HK-2 (cell line): ENCODE results near the gene PCDHB9.
"Not testable (repeated sequence)": the region's sequence is repeated elsewhere in the genome, so short reads cannot be mapped to it uniquely, and the experiment has no call there.

Experiments used
- DNase-seq: peaks from one replicate; pipeline ENCODE4 v3.0.0-alpha.2; 2018; ENCODE audit not compliant: unreplicated experiment

PCDHB9 gene

GRCh38 chr5:141188682-141189081, 1.7 kb downstream of the PCDHB9 start:
- DNase-seq: not testable (repeated sequence)

GRCh38 chr5:141189131-141189530, 2.2 kb downstream of the PCDHB9 start:
- not testable (repeated sequence) for DNase-seq

- peak; percentile 20 for DNase-seq
Observed at GRCh38 chr5:141192110-141192725, 5.3 kb downstream of the PCDHB9 start, which contains the start of gene PCDHB10. TSS of gene PCDHB10 (plus strand) at chr5:141192353. CDS start at chr5:141192553, 200 bp downstream.

- not testable (repeated sequence) for DNase-seq
Observed at GRCh38 chr5:141194332-141194731, 7.4 kb downstream of the PCDHB9 start.

- no peak for DNase-seq
Observed at GRCh38 chr5:141196363-141196762, 9.4 kb downstream of the PCDHB9 start.

GRCh38 chr5:141199359-141200235, 12.6 kb downstream of the PCDHB9 start, which contains the start of gene PCDHB11:
TSS of gene PCDHB11 (plus strand) at chr5:141199627. CDS start at chr5:141199775, 148 bp downstream.
- DNase-seq: no peak

- DNase-seq: not testable (repeated sequence)
Observed at GRCh38 chr5:141201126-141201525, 14.2 kb downstream of the PCDHB9 start.

GRCh38 chr5:141201646-141202045, 14.7 kb downstream of the PCDHB9 start:
- not testable (repeated sequence) for DNase-seq

- DNase-seq: no peak
Observed at GRCh38 chr5:141208478-141208877, 21.5 kb downstream of the PCDHB9 start, which contains the start of gene PCDHB12. TSS of gene PCDHB12 (plus strand) at chr5:141208719. CDS start at chr5:141208908, 189 bp downstream.

- DNase-seq: not testable (repeated sequence)
Observed at GRCh38 chr5:141210281-141210680, 23.3 kb downstream of the PCDHB9 start.

GRCh38 chr5:141210849-141211248, 23.9 kb downstream of the PCDHB9 start:
- DNase-seq: not testable (repeated sequence)

GRCh38 chr5:141213656-141214339, 26.8 kb downstream of the PCDHB9 start, which contains the start of gene PCDHB13:
TSS of gene PCDHB13 (plus strand) at chr5:141213919. CDS start at chr5:141214124, 205 bp downstream.
- peak; percentile 33 for DNase-seq

- not testable (repeated sequence) for DNase-seq
Observed at GRCh38 chr5:141214583-141214982, 27.6 kb downstream of the PCDHB9 start.

GRCh38 chr5:141215504-141215903, 28.5 kb downstream of the PCDHB9 start:
- DNase-seq: not testable (repeated sequence)

- DNase-seq: not testable (repeated sequence)
Observed at GRCh38 chr5:141216035-141216434, 29.1 kb downstream of the PCDHB9 start.

- no peak for DNase-seq
Observed at GRCh38 chr5:141223112-141223783, 36.3 kb downstream of the PCDHB9 start, which contains the start of gene PCDHB14. TSS of gene PCDHB14 (plus strand) at chr5:141223343. CDS start at chr5:141223506, 163 bp downstream.

GRCh38 chr5:141224844-141225243, 37.9 kb downstream of the PCDHB9 start:
- not testable (repeated sequence) for DNase-seq

- DNase-seq: not testable (repeated sequence)
Observed at GRCh38 chr5:141225421-141225820, 38.5 kb downstream of the PCDHB9 start.

GRCh38 chr5:141234109-141234667, 47.2 kb downstream of the PCDHB9 start:
- DNase-seq: no peak

- not testable (repeated sequence) for DNase-seq
Observed at GRCh38 chr5:141235922-141236321, 49.0 kb downstream of the PCDHB9 start.
